NB4 (cell line): ENCODE measurements around the gene LDLRAD3.

Source experiments
- MYC ChIP-seq: IDR thresholded peaks from 2 replicates; pipeline ENCODE4 v1.6.1; 2011; ENCODE audit warnings: low read depth, low read length
- POLR2A ChIP-seq: IDR thresholded peaks from 2 replicates; pipeline ENCODE4 v1.6.1; 2011; ENCODE audit warnings: mild to moderate bottlenecking; ENCODE audit not compliant: insufficient read length; ENCODE audit errors: extremely low read depth
- TF ChIP-seq, protein P1 (sequence below): IDR thresholded peaks from one replicate; pipeline ENCODE4 v1.5.1; 2012; ENCODE audit warnings: low read depth, low read length
- TF ChIP-seq, protein P2 (sequence below): IDR thresholded peaks from 2 replicates; pipeline ENCODE4 v1.6.1; 2011; ENCODE audit warnings: low read depth, low read length

DNA sequence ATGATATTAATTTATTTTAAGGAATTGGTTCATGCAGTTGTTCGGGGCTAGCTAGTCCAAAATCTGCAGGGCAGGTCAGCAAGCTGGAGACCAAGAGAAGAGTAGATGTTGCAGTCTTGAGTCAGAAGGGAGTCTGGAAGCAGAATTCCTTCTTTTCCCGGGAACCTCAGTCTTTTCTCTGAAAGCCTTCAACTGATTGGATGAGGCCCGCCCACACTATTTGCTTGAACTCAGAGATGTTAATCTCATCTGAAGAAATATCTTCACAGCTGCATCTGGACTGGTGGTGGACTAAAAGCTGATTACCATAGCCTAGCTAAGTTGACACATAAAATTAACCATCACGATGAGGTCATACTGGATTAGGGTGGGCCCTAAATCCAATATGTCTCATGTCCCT, 223.2 kb downstream of the LDLRAD3 start:
- TF ChIP-seq, protein P1, sequence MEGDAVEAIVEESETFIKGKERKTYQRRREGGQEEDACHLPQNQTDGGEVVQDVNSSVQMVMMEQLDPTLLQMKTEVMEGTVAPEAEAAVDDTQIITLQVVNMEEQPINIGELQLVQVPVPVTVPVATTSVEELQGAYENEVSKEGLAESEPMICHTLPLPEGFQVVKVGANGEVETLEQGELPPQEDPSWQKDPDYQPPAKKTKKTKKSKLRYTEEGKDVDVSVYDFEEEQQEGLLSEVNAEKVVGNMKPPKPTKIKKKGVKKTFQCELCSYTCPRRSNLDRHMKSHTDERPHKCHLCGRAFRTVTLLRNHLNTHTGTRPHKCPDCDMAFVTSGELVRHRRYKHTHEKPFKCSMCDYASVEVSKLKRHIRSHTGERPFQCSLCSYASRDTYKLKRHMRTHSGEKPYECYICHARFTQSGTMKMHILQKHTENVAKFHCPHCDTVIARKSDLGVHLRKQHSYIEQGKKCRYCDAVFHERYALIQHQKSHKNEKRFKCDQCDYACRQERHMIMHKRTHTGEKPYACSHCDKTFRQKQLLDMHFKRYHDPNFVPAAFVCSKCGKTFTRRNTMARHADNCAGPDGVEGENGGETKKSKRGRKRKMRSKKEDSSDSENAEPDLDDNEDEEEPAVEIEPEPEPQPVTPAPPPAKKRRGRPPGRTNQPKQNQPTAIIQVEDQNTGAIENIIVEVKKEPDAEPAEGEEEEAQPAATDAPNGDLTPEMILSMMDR = no peak
- TF ChIP-seq, protein P2, sequence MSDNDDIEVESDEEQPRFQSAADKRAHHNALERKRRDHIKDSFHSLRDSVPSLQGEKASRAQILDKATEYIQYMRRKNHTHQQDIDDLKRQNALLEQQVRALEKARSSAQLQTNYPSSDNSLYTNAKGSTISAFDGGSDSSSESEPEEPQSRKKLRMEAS = no peak
- no peak for TF ChIP-seq POLR2A
- TF ChIP-seq MYC = no peak
